HG03571 (cell line): ENCODE data around the gene AOPEP.

Experiments
- ATAC-seq: cut with Tn5 transposase; IDR thresholded peaks from one replicate; pipeline ENCODE4 v1.9.1; 2021; ENCODE audit not compliant: unreplicated experiment

Gene AOPEP

DNA sequence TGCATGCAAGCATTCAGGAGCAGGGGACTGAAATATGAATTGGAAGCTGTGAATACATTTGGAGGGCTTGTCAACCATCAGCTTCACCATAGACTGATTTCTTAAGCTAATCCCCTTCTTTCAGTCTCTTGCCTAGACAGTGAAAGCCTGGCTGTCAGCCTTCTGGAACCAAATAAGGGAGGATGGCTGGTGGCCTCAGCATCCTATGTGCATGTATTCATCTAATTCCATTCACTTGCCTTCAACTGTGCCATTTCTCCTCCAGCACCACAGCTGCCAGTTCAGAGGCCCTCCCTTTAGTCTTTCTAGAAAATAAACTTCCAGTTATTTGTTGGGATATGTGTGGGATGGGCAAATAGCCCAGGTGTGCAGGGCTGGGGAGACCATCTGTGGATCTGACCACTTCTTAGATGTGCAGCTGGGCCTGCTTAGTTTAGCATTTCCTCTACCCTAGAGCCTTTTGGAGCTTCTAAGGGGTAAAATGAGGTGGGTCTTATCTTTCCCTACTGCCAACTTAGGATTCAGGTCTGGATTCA, 62.1 kb downstream of the AOPEP start:
- ATAC-seq: no peak

DNA sequence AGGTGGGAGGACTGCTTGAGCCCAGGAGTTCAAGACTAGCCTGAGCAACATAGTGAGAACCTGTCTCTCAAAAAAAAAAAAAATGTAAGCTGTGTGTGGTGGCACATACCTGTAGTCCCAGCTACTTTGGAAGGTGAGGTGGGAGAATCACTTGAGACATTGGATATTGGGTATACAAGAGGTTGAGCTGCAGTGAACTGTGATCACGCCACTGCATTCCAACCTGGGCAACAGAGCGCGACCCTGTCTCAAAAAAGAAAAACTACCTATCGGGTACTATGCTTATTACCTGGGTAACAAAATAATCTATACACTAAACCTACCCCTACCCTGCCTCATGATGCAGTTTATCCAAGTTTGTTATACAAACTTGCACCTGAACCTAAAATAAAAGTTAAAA, 64.9 kb downstream of the AOPEP start:
- ATAC-seq: no peak

DNA sequence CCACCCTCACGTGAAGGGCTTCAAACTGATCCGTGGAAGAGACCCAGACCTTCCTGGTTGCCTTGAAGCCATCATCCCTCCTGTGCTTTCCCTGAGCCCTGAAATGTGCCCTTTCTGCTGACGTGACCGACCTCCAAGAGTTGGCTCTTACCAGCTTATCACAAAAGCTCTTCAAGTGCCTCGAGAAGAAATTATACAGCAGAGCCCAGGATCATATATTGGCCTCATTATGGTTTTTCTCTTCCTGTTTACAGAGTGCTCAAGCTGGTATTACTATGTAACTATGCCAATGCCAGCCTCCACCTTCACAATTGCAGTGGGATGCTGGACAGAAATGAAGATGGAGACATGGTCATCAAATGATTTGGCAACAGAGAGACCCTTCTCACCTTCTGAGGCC, 66.0 kb downstream of the AOPEP start:
- no peak for ATAC-seq

DNA sequence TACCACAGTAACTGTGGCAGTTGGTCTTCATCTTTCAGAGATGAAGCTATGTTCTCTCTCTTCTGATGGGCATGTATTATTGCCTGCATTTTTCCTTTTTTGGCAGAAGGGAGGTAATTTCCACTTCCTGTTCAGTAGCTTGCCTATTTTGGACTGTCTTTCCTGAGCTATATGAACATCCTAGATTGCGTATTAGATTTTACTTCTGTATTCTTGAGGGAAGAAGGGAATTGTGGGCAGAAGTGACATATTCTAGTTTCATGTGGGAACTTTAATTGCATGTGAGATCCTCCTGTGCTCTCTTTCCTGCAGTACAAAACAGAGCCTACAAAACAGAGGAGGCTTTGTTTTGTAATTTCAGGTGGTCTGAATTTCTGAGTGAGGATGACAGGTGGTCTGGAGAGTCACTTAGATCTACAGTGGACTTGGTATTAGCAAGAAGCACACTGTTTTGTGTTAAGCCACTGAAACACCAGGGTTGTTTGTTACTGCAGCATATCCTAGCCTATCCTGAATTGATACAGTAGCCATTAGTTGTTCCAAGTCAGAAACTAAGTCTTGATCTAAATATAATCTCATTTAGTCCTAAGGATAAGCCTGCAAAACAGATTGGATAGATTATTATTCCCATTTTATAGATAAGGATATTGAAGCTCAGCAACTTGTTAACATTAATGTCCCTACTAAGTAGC, 68.1 kb downstream of the AOPEP start:
- no peak for ATAC-seq

DNA sequence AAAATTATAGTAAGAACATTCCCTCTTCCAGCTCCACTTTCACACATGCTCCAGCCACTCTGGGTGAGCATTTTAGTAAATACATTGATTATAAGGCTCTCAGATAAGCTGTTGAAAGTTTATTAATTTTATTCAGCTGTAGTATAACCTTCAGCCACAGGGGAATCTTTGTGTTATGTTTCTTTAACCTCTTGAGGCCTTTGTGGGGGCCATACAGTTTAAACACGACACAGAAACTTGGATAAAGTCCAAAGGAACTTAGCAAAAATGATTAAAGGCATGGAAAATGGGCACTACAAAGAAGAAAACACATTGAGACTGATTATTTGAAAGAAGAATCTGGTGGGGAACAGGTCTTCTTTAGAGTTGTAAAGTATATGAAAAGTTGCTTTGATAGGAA, 70.2 kb downstream of the AOPEP start:
- no peak for ATAC-seq

DNA sequence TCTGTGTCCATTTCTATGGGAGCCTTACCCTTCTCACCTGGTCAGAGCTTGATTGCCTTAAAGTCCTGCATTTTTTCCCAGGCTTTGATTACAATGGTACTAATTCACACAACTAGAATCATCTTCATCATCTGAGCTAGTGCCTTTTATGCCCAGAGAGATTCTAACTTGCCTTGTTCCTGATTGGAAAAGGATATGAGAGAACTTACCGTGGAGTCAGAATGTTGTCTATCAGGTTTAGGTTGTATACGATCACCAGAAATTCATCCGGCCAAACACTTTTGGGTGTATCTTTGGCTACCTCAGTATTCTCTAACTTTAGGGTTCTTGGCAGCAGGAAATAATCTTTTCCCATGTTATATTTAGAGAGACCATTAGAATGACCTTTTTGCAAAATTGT, 71.7 kb downstream of the AOPEP start:
- no peak for ATAC-seq

DNA sequence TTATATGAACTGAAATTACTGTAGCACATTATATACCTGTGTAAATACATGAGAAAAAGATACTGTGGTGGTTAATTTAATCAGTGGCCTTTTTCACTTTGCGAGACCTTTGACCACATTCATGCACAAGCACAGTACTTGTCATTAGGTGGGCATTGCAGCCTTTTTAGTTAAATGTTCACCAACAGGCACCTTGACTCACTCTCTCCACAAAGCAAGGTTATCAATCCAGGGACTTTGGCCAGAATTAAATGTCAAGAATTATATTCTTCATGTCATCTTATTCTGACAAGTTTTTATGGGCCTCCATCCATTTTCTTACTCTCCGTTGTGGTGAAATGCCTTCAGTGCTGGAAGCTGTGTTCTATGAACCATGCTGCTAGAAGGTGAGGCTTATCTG, 72.2 kb downstream of the AOPEP start:
- ATAC-seq: no peak

DNA sequence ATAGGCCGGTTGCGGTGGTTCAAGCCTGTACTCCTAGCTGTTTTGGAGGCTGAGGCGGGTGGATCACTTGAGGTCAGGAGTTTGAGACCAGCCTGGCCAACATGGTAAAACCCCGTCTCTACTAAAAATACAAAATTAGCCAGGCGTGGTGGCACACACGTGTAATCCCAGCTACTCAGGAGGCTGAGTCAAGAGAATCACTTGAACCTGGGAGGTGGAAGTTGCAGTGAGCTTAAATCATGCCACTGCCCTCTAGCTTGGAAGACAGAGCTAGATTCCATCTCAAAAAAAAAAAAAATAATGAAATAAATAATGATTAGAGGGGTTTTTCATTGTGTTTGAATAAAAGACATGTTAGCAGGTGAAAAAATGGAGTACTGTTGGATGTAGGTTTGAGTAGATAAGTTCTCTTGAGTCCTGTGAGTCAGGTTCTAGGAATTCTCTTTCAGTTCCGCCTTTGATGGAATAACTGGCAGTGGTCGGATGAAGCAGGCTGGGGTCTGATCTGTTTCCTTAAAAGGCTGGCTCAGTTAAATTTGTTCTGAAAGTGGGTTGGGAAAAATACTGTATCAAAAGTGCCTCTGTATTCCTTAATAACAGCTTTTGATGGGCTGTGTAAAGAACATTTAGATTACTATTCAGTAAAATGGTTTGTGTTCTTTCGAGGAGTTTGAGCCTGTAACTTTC, 73.2 kb downstream of the AOPEP start:
- ATAC-seq: no peak

DNA sequence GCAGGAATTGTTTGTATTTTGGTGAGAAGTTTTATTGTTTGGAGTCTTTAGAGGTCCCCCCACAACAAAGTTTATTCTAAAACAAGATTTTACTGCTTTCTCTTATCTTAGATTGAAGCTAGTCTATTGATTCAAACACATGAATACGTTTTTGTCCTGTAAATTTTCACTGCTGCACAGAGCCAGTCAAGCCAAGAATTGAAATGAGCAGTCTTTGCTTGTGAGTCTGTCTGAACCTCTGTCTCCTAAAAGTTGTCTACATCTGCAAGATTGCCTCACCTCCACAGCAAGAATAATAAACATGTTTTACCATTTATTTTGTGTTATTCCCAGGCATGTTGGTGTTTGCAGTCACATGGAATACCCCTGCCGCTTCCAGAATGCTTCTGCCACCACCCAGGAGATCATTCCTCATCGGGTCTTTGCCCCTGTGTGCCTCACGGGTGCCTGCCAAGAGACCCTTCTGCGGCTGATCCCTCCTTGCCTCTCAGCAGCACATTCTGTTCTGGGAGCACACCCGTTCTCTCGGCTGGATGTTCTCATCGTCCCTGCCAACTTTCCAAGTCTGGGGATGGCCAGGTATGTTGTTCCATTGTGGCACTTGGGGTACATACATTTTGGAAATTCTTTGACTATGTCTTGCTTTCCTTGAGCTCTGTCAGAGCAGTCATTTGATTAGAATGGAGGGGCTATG, 74.1 kb downstream of the AOPEP start:
- no peak for ATAC-seq

DNA sequence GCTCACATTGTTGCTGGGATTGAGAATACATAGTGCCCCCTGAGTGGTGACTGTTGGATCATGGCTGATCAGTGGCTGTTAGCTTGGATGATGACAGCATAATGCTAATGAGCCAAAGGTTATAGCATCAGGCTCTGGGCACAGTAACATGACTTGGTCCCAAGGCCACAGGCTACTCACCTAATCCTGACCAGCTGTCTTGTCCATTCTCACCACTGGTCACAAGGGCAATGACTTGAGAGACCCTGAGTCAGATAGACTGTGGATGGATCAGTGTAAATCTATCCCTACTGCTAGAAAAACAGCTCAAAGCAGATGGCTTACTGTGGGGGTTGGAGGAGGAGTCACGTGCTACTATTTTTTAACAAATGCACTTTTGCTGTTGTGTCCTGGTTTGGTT, 74.7 kb downstream of the AOPEP start:
- no peak for ATAC-seq

DNA sequence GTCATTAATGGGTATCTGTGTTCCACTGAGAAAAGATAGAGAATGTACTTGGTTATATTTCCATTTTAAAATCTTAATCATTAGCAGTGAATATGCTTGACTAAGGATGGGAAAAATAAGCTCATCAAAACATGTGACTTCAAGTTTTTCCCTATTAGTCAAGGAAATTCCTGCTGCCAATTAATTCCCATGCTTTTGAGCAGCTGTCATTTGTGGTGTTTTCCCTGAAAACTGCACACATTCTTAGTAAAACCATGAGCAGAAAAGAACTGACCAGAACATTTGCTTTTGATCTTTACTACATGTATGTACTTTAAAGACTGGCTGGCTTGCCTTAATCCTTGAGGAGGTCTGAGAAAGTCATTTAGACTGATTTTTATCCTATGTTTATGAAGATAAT, 75.2 kb downstream of the AOPEP start:
- no peak for ATAC-seq

DNA sequence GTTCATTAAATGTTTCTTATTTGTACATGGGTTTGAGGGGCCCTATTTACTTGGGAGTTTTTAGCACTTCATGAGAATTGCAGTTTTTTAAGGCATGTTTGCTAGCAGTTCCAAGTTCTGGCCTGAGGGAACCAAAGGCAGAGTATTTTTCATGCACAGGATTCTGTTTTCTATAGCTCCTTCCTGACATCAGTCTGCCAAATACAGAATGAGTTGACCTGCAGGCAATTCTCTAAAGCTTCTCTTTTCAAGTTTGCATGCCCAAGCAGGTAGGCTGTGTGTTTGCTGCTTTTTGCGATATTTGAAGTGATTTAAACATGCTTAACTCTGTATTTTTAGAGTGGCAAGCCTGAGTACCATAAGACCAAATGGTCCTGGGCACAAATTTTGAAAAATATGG, 75.8 kb downstream of the AOPEP start:
- no peak for ATAC-seq

DNA sequence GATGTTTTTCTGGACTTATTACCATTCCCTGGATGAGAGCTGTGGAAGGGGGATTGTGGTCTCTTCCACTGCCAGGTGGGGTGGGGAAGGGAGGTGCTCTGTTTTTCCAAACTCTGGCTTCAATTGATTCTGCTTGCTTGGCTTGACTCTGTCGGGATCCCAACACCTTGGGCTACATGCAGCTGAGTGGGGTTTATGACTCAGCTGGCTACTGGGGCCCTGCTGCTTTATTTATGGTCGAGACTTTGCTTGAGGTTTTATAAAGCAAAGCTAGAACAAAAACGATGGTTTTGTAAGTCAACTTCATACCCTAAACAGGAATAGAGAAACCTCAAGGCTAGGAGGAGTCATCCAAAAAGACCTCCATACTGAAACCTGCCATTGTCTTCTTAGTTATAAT, 76.3 kb downstream of the AOPEP start:
- ATAC-seq: no peak

DNA sequence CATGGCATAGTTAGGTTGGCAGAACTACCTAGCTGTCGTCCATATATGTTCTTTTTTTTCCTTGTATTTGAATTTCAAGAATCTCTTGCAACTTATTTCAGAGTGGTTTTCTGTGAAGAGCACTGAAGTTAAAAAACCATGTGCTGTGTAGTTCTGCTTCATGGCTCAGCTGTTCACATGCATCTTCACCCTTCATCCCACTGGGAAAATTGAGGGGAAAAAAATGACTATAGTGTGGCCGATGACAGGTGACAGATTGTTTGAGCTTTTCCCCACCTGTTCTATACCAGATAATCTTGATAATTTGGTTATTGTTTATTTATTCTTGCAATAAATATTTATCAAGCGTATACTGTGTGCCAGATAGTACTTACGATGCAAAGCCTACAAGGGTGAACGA, 77.8 kb downstream of the AOPEP start:
- ATAC-seq: no peak

DNA sequence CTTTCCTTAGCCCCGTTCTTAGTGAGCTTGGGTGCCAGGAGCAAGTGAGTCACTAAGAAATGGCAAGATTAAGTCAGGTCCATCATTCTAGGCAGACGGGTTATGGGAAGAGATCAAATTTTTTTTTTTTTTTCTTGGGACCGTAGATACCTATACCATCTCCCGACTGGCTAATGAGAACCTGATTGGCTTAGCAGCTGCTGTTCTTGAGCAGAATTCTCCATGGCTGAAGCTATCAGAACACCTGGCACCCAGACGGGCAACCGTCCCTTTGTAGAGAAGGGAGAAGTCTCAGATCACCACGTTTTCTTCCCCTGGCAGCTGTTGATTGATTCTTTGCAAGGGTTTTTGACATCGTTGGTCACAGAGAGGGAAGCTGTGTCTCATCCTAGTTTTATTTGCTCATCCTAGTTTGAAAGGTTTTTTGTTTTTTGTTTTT, 78.6 kb downstream of the AOPEP start:
- ATAC-seq: no peak

DNA sequence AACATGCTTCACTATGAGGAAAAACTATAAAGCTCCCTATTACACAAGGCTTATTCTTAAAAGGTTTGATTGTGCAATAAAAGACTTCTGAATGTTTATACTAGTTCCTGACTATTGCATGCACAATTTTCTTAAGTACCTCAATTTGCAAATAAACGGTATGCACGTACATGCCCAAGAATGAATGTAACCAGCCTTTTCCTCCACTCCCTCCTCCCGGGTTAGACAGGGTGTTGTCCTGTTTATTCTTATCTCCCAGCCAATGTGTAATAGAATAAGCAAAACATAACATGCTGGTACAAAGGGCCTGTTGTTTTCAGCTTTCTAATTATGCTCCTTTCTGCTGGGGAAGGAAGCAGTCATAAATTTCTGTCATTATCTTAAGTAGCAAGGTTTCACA, 79.1 kb downstream of the AOPEP start:
- no peak for ATAC-seq

DNA sequence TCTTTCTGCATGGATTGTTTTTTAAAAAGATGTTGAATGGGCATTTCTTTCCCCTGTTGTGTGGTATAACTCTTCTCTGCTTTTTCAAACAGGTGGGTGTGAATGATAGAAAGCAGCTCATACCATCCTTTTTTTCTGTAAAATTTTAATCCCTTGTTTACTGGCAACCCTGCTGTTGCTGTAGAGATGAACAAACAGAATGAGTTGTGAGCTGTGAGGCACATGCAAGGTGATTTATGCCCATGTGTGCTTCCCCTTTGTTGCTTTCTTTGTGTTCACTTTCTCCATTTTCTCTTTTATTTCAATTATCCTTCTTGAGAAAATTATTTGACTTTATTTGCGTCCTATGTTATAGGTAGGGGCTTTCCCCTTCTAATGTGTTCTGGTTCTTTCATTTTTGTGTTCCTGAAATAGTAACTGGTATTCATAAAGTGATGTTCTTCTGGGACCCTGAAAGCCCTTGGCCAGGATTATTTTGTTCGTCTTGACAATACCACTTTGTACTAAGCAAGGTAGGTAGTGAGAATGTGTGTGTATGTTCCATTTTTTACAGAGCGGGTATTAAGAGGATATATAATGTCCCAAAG, 79.9 kb downstream of the AOPEP start:
- no peak for ATAC-seq

DNA sequence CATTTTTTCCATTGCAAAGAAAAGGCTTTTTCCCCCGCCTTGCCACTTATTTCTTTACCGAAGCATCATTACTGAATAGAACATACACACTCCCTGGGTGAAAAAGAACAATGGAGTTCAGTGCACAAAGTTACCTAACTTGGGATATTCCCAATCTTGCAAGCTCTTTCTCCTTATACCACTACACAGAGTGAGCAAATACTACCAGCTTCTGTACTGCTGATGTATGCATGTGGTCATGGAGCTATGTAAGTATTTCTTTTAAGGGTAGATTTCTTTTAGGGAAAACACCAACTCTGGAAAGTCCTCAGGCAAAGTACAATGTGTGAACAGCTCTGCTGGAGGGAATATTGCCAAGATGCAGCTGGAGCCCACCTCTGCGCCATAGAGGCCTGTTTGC, 81.1 kb downstream of the AOPEP start:
- no peak for ATAC-seq

DNA sequence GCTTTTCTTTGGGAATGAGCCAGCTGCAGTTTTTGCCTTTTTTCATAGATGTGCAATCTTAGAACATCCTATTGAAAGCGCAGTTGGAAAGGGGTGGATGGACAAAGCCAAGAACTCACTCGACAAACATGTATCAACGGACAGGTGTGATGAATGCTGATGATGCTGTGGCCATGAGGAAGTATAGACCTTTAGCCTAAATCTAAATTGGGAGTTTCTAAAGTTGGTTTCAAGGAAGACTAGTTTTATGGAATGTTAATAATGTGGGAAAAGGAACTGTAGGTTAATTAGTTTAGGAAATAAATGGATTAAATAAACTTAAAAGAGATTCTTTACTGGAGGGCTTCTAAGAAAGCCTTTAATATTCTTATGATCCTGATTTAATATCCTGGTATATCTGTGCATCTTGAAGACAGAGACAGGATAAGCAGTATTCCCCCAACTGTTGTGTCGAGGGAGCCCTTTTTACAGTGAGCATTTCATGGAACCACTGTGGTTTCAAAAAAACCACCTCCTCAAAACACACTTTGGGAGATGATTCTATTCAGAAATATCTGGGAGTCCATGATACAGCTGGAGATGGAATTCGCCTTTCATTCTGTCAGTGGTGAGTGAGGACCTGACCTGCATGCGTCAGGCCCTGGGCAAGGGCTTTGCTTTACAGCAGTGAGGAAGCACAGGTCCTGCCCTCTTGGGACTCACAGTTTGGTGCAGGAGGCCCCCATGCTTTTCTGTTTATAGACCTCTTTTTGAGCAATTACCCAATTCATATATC, 82.6 kb downstream of the AOPEP start:
- ATAC-seq: no peak

DNA sequence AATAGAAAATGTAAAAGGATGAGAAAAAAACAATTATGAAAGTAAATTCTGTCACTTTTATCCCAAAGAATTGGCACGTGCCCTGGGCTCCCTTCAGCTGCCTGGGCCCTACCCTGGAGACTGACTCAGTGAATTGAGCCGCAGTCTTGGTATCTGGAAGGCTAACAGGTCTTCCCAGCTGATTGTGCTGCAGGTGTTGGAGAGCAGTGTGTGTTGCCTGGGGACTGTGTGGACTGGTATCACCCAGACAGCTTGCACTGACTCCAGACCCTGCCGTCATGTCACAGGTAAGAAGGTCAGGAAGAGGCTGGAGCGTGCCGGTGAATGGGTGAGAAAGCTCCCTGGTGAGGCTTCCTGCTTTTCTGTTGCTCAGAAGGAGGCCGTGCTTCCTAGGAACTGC, 83.3 kb downstream of the AOPEP start:
- no peak for ATAC-seq

DNA sequence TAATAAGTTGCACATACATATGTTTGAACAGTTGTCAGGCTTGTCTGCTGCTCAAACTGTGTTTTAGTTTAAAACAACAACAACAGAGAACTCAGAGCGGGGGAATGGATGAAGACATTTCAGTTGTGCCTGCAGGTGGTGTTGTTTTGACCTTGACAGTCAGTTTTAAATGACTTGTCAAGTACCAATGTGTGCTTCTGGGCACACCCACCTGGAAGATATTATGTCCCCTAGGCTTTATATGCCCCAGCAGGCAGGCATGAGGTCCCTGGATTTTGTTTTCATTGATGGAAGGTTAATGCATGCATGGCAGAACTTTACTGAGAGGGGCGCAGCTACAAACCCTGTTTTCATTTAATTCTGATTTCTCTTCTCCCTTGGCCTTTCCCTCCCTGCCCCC, 84.6 kb downstream of the AOPEP start:
- ATAC-seq: no peak
